Heart left ventricle (tissue), 13 donors: ENCODE data around the gene PARD3B.

ENCODE experiments used
- POLR2A ChIP-seq, 2 donors: fragments of 450-650 bp; IDR thresholded peaks; one replicate each; pipeline ENCODE4 v1.6.1; 2017; ENCODE audit warnings: antibody characterized with exemption in 2 of 2, mild to moderate bottlenecking in 2 of 2, moderate library complexity in 2 of 2
- TF ChIP-seq, protein P1 (sequence below), 12 donors: fragments of 200-600 bp; sonication (generic) in 4 of 12; IDR thresholded peaks; one replicate each; pipeline versions ENCODE4 v1.5.0 to v1.8.0; 2018 to 2022; ENCODE audit warnings: antibody characterized with exemption in 12 of 12, mild to moderate bottlenecking in 5 of 12
- donor health status: ischemic (EF 13 %, LVEDD 7.1; RV severe dilation, severe dysfunction).
- donor health status: DM: no; HTN: yes; CAD: no.
- donor health status: DM: no; HTN: no; CAD: no.
- donor health status: ischemic (EF 25% LVEDD 6.9; RV normal size, moderate dysfunction).
- donor health status: ischemic (EF 25% LVEDD 5.7; RV mildly dilated, moderate dysfunction).
- donor health status: ischemic (EF 35%, LVEDD 5.7; RV mildly dilated, moderate dysfunction).
- donor health status: nonischemic (EF 11% LVEDD 7.7; RV severe dilation, severe dysfunction).
- donor health status: DM: yes; HTN: yes; CAD: no.
- donor health status: PGD.
- donor health status: ischemic (EF 29% LVEDD 5.4; RV normal size, mild dysfunction).
- donor health status: nonischemic (EF 23%, LVEDD 6.1; RV moderate dilation, normal function).

DNA sequence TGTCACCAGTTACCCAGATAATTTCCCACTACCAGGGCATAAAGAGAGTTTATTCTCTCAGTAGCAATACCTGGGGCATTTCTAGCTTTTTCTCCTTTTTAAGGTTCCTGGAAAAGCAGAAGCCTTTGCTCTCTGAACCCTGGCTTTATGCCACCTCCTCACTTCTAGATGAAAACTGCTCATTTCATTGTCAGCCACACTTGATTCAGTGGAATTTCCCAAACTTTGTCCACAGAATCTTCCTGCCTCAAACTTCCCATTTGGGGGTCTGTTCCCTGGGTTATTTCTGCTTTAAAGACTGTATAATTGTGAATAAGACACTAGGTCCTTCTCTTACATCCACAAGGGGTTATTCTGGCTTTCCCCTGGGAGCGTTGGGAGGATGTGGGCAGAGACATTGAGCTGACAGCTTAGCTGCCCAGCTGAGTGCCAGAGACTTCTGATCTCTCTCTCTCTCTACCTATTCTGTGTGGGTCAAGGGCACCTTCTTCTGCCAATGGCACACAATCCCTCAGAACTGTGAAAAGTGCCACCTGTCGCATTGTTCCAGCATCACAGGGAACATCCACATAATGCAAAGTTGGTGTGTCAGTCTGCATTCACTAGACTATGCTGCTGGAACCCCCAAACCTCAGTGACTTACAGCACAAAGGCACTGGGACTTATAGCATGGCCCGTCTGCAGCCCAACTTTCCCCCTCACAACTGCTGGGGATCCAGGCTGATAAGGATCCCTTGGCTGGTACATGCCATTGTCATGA lies 1117.1 kb downstream of the PARD3B start:
- TF ChIP-seq, protein P1, sequence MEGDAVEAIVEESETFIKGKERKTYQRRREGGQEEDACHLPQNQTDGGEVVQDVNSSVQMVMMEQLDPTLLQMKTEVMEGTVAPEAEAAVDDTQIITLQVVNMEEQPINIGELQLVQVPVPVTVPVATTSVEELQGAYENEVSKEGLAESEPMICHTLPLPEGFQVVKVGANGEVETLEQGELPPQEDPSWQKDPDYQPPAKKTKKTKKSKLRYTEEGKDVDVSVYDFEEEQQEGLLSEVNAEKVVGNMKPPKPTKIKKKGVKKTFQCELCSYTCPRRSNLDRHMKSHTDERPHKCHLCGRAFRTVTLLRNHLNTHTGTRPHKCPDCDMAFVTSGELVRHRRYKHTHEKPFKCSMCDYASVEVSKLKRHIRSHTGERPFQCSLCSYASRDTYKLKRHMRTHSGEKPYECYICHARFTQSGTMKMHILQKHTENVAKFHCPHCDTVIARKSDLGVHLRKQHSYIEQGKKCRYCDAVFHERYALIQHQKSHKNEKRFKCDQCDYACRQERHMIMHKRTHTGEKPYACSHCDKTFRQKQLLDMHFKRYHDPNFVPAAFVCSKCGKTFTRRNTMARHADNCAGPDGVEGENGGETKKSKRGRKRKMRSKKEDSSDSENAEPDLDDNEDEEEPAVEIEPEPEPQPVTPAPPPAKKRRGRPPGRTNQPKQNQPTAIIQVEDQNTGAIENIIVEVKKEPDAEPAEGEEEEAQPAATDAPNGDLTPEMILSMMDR (IDR thresholded peaks at IDR 0.05), result no peak
- TF ChIP-seq POLR2A (IDR thresholded peaks at IDR 0.05), result no peak
